Liver (tissue), 9 donors: Measurements from ENCODE around the gene EFHD2. TPM values are rescaled to one million over a fixed set of nuclear protein-coding genes. Genes with fewer than 3 reads are reported as not detected.

Source experiments
- DNase-seq: peaks from one replicate; pipeline ENCODE4 v3.0.0-alpha.2; 2017; ENCODE audit warnings: low spot score
- H3K27ac ChIP-seq, 2 donors: one replicate each; pipeline ENCODE4 v1.7.0; 2013; ENCODE audit warnings: inconsistent platforms in 2 of 2, low read length in 2 of 2, control low read depth in 1 of 2, low read depth in 1 of 2, mild to moderate bottlenecking in 1 of 2
- H3K27me3 ChIP-seq, 4 donors: one replicate each; pipeline versions ENCODE4 v1.6.1 to v1.7.0; 2013; ENCODE audit warnings: low read length in 3 of 4, inconsistent platforms in 1 of 4, mild to moderate bottlenecking in 1 of 4, moderate library complexity in 1 of 4; ENCODE audit not compliant: control insufficient read depth in 4 of 4, insufficient read depth in 4 of 4
- H3K36me3 ChIP-seq, 4 donors: one replicate each; pipeline versions ENCODE4 v1.6.1 to v1.7.0; 2013; ENCODE audit warnings: low read length in 3 of 4, mild to moderate bottlenecking in 3 of 4, low read depth in 1 of 4, moderate library complexity in 1 of 4; ENCODE audit not compliant: control insufficient read depth in 4 of 4, insufficient read depth in 3 of 4
- H3K4me1 ChIP-seq, 4 donors: one replicate each; pipeline versions ENCODE4 v1.6.1 to v1.7.0; 2013; ENCODE audit warnings: low read length in 3 of 4, mild to moderate bottlenecking in 3 of 4, moderate library complexity in 1 of 4; ENCODE audit not compliant: control insufficient read depth in 4 of 4, insufficient read depth in 4 of 4
- H3K4me3 ChIP-seq, 3 donors: one replicate each; pipeline versions ENCODE4 v1.6.1 to v1.7.0; 2013; ENCODE audit warnings: low read length in 3 of 3, control low read depth in 1 of 3, low read depth in 1 of 3, mild to moderate bottlenecking in 1 of 3
- H3K9ac ChIP-seq, 2 donors: one replicate each; pipeline ENCODE4 v1.7.0; 2013; ENCODE audit warnings: low read length in 2 of 2, mild to moderate bottlenecking in 2 of 2, moderate library complexity in 2 of 2, control low read depth in 1 of 2, low read depth in 1 of 2
- H3K9me3 ChIP-seq, 4 donors: one replicate each; pipeline versions ENCODE4 v1.6.1 to v1.7.0; 2013; ENCODE audit warnings: low read length in 3 of 4; ENCODE audit not compliant: control insufficient read depth in 4 of 4
- ATF3 ChIP-seq: IDR thresholded peaks from 2 replicates; pipeline ENCODE4 v1.6.1; 2016; ENCODE audit warnings: antibody characterized with exemption
- FOXA1 ChIP-seq: IDR thresholded peaks from 2 replicates; pipeline ENCODE4 v1.6.1; 2016; ENCODE audit warnings: antibody characterized with exemption
- FOXA2 ChIP-seq: IDR thresholded peaks from 2 replicates; pipeline ENCODE4 v1.6.1; 2016; ENCODE audit warnings: antibody characterized with exemption
- GABPA ChIP-seq, 2 donors: IDR thresholded peaks in 1 of 2; conservative IDR thresholded peaks in 1 of 2; 2 replicates each; pipeline ENCODE4 v1.6.1; 2016; ENCODE audit warnings: antibody characterized with exemption in 2 of 2, mild to moderate bottlenecking in 1 of 2, moderate library complexity in 1 of 2
- HNF4A ChIP-seq, 2 donors: conservative IDR thresholded peaks; 2 replicates each; pipeline ENCODE4 v1.6.1; 2016; ENCODE audit warnings: antibody characterized with exemption in 2 of 2, mild to moderate bottlenecking in 2 of 2
- JUND ChIP-seq, 2 donors: IDR thresholded peaks; 2 replicates each; pipeline ENCODE4 v1.6.1; 2016; ENCODE audit warnings: antibody characterized with exemption in 2 of 2
- RAD21 ChIP-seq, 2 donors: IDR thresholded peaks; 2 replicates each; pipeline ENCODE4 v1.6.1; 2016; ENCODE audit warnings: antibody characterized with exemption in 2 of 2, mild to moderate bottlenecking in 2 of 2
- REST ChIP-seq: IDR thresholded peaks from 2 replicates; pipeline ENCODE4 v1.6.1; 2016; ENCODE audit warnings: antibody characterized with exemption, mild to moderate bottlenecking
- RXRA ChIP-seq, 2 donors: IDR thresholded peaks; 2 replicates each; pipeline ENCODE4 v1.6.1; 2017 to 2018; ENCODE audit warnings: antibody characterized with exemption in 2 of 2, mild to moderate bottlenecking in 1 of 2
- SP1 ChIP-seq: IDR thresholded peaks from 2 replicates; pipeline ENCODE4 v1.6.1; 2018; ENCODE audit warnings: antibody characterized with exemption, mild to moderate bottlenecking
- YY1 ChIP-seq: IDR thresholded peaks from 2 replicates; pipeline ENCODE4 v1.6.1; 2016; ENCODE audit warnings: antibody characterized with exemption, mild to moderate bottlenecking
- ZBTB33 ChIP-seq: IDR thresholded peaks from 2 replicates; pipeline ENCODE4 v1.6.1; 2016; ENCODE audit warnings: antibody characterized with exemption
- WGBS: extraction: QIAGEN DNeasy Blood & Tissue Kit; methylation state at CpG from one replicate; pipeline ENCODE4 v1.1.7; 2013; 5-methylcytosine and 5-hydroxymethylcytosine counted together
- polyA plus RNA-seq, 2 donors: library from polyadenylated mRNA; stranded (reverse) in 1 of 2; unstranded in 1 of 2; fragments of 200-250 nt in 1 of 2; fragments of >200 nt in 1 of 2; fragmentation: Nextera tagmentation in 1 of 2; extraction: Ambion mirVana in 1 of 2; gene quantifications; one replicate each; pipeline versions ENCODE4 v1.2.1 to v1.2.3, GENCODE V29; 2013 to 2015
- total RNA-seq, 2 donors: library from RNA; depleted of rRNA; stranded (reverse); fragments of >200 nt; gene quantifications; one replicate each; pipeline ENCODE4 v1.2.3, GENCODE V29; 2014
- donor health status: healthy.
- donor health status: healthy.
- donor health status: healthy.
- donor health status: healthy.
- donor health status: healthy.

EFHD2 gene
- total and polyA plus RNA-seq, 4 donors = 7.4 to 23.0 (median 11.7) TPM

- TF ChIP-seq ZBTB33 (no peak), FOXA1 (no peak), SP1 (no peak), JUND (IDR thresholded peaks at IDR 0.05) (no peak), FOXA2 (no peak)
Measured at GRCh38 chr1:15442119-15442518, 32.4 kb downstream of the EFHD2 start (continued).

GRCh38 chr1:15442759-15443158 is 33.1 kb downstream of the EFHD2 start:
- whole genome bisulfite sequencing = 92% methylated on average over 5 of the region's 5 CpGs
- Histone ChIP-seq H3K4me1 (no peaks in the 10 kb centered on the region), H3K36me3 (no peaks in the 10 kb centered on the region), H3K9ac (no peak overlapping the region), H3K27me3 (no peaks in the 10 kb centered on the region), H3K4me3 (no peak overlapping the region), H3K27ac (no peak overlapping the region), H3K9me3 (no peaks in the 10 kb centered on the region)
- TF ChIP-seq ATF3 (no peak), GABPA (IDR thresholded peaks at IDR 0.05 in 1 of 2, conservative IDR thresholded peaks at IDR 0.05 in 1 of 2) (no peak), REST (no peak), HNF4A (conservative IDR thresholded peaks at IDR 0.05) (no peak), JUND (IDR thresholded peaks at IDR 0.05) (no peak), YY1 (no peak), RXRA (IDR thresholded peaks at IDR 0.05) (no peak), SP1 (no peak)
- DNase-seq = no peak

- H3K27me3 ChIP-seq = no peaks in the 10 kb centered on the region
- no peak for TF ChIP-seq RAD21 (IDR thresholded peaks at IDR 0.05)
- TF ChIP-seq GABPA (IDR thresholded peaks at IDR 0.05 in 1 of 2, conservative IDR thresholded peaks at IDR 0.05 in 1 of 2) = no peak
- TF ChIP-seq RXRA (IDR thresholded peaks at IDR 0.05) = no peak
- no peak for DNase-seq
- no peaks in the 10 kb centered on the region for H3K9me3 ChIP-seq
- H3K9ac ChIP-seq = no peak overlapping the region
- no peak overlapping the region for H3K4me3 ChIP-seq
- no peak overlapping the region for H3K27ac ChIP-seq
- no peaks in the 10 kb centered on the region for H3K36me3 ChIP-seq
- 75% methylated on average over 5 of the region's 5 CpGs for WGBS
- no peaks in the 10 kb centered on the region for H3K4me1 ChIP-seq
Measured at GRCh38 chr1:15443281-15443680, 33.6 kb downstream of the EFHD2 start.
